ENCODE results near the gene PSME4. TPM values are rescaled to one million over a fixed set of nuclear protein-coding genes. Genes with fewer than 3 reads are reported as not detected.

PSME4 gene
- total and polyA plus RNA-seq, 2 of the 13 experiments (the other 11 are each of a cell fraction or from before 2014, with no cell fraction given) = 52.1 to 77.8 TPM

DNA sequence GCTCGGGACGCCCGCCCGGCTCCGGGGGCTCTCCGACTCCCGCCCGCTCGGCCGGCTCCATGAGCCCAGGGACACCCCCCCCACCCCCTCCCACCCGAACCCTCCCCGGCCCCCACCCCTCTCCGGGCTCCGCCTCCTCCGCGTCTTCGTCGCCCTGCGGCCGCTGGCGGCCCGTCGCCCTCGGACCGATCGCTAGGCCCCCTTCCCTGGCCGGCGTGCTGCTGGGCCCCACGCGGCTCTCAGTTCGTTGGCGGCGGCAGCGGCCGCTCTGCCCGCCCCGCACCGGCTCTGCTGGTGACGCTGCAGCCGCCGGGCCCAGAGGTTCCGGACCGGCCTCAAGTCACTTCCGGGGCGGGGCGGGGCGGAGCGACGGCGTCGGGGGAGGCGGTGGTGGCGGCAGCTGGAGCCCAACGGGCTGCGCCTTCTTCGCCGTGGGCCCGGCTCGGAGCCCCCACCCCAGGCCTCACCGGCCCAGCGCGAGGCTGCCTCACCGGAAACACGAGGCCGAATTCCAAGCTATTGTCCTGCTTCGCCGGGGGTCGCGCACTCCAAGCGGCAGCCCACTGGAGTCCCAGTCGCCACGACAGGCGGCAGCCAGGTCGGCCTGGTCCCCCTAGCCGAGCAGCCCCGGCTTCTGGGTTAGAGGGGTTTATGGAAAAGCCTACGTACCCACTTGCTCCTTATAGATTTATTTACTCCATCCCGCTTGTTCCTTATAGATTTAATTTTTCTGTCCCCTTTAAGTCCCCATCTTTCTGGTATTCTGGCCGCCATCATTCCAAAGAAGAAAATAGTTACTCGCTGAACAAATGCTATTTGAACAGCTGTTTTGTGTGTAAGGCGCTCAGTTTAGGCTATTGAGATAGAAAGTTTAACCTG lies at the start of gene PSME4 (continued):
- peak; percentile 75; the same call in 1 of the 2 replicates for TF ChIP-seq TGIF2 (CRISPR knock-in tag; IDR thresholded peaks at IDR 0.05)
- 0 out of 2 replicates have a peak, but pooled peaks have one; percentile 60 for TF ChIP-seq ESRRA (CRISPR knock-in tag; IDR thresholded peaks at IDR 0.05; ENCODE audit: low read depth)
- no peak for TF ChIP-seq ATRX (CRISPR knock-in tag; IDR thresholded peaks at IDR 0.05; ENCODE audit: borderline replicate concordance)
- no peak for TF ChIP-seq JUND (CRISPR knock-in tag; IDR thresholded peaks at IDR 0.05)
- TF ChIP-seq CBX2 (IDR thresholded peaks at IDR 0.05; ENCODE audit: low read depth, low read length) = no peak
- TF ChIP-seq CBX2 (CRISPR knock-in tag; IDR thresholded peaks at IDR 0.05; ENCODE audit: low read depth) = no peak
- peak; percentile 85 for TF ChIP-seq KLF6 (CRISPR knock-in tag; IDR thresholded peaks at IDR 0.05)
- TF ChIP-seq ZNF136 (CRISPR knock-in tag; IDR thresholded peaks at IDR 0.05; ENCODE audit: low read depth) = 0 out of 2 replicates have a peak, but pooled peaks have one; percentile 56
- peak; percentile 61 for TF ChIP-seq POGZ (CRISPR knock-in tag; IDR thresholded peaks at IDR 0.05)
- TF ChIP-seq ATF1 (CRISPR knock-in tag; IDR thresholded peaks at IDR 0.05) = no peak
- TF ChIP-seq RBM22 (optimal IDR thresholded peaks at IDR 0.05; ENCODE audit: low read length) = no peak
- 0 out of 2 replicates have a peak, but pooled peaks have one; percentile 6 for TF ChIP-seq ELF3 (CRISPR knock-in tag; IDR thresholded peaks at IDR 0.05)
- TF ChIP-seq ZNF550 (CRISPR knock-in tag; IDR thresholded peaks at IDR 0.05; ENCODE audit: borderline replicate concordance) = no peak
- peak; percentile 82 for TF ChIP-seq POLR2AphosphoS5 (IDR thresholded peaks at IDR 0.05; ENCODE audit: low read depth, low read length)
- no peak for TF ChIP-seq RARG (CRISPR knock-in tag; IDR thresholded peaks at IDR 0.05; ENCODE audit: low read depth)
- TF ChIP-seq, protein P1, sequence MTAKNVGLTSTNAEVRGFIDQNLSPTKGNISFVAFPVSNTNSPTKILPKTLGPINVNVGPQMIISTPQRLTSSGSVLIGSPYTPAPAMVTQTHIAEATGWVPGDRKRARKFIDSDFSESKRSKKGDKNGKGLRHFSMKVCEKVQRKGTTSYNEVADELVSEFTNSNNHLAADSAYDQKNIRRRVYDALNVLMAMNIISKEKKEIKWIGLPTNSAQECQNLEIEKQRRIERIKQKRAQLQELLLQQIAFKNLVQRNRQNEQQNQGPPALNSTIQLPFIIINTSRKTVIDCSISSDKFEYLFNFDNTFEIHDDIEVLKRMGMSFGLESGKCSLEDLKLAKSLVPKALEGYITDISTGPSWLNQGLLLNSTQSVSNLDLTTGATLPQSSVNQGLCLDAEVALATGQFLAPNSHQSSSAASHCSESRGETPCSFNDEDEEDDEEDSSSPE (CRISPR knock-in tag; IDR thresholded peaks at IDR 0.05) = peak; percentile 73
- peak; percentile 68 to 96 for TF ChIP-seq POLR2A (IDR thresholded peaks at IDR 0.05; ENCODE audit: insufficient read depth in 1 of 2, low read depth in 2 of 2, low read length in 2 of 2)
- no peak for TF ChIP-seq KDM1A (CRISPR knock-in tag; IDR thresholded peaks at IDR 0.05)
- TF ChIP-seq, protein P2, sequence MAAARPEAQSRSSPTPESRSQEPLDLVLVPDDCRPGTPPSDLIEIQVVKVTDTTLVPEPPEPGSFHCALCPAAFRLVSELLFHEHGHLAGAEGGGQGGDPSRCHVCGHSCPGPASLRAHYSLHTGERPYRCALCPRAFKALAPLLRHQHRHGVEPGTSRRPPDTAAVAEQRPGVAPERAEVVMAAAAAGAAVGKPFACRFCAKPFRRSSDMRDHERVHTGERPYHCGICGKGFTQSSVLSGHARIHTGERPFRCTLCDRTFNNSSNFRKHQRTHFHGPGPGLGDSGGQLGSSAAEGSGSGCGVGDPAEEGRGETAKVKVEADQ (CRISPR knock-in tag; IDR thresholded peaks at IDR 0.05; ENCODE audit: borderline replicate concordance) = peak; percentile 76
- 0 out of 2 replicates have a peak, but pooled peaks have one; percentile 28 for TF ChIP-seq ZNF629 (CRISPR knock-in tag; conservative IDR thresholded peaks at IDR 0.05)
- TF ChIP-seq ZNF44 (CRISPR knock-in tag; IDR thresholded peaks at IDR 0.05) = no peak
- TF ChIP-seq HOXA5 (CRISPR knock-in tag; IDR thresholded peaks at IDR 0.05) = peak; percentile 81
- TF ChIP-seq ZNF3 (CRISPR knock-in tag; IDR thresholded peaks at IDR 0.05) = no peak

Measured in HepG2 (cell line).